ENCODE measurements around the gene WDR64. TPM values are rescaled to one million over a fixed set of nuclear protein-coding genes. Genes with fewer than 3 reads are reported as not detected.

The WDR64 gene
- 0.32 TPM in 1 of 2 replicates, not detected in the other for total RNA-seq
- long read RNA-seq, partial matches to known transcripts, result 0 of 1 reads
- long read RNA-seq, other reads (novel, unspliced or antisense), result 1 of 1 reads

DNA sequence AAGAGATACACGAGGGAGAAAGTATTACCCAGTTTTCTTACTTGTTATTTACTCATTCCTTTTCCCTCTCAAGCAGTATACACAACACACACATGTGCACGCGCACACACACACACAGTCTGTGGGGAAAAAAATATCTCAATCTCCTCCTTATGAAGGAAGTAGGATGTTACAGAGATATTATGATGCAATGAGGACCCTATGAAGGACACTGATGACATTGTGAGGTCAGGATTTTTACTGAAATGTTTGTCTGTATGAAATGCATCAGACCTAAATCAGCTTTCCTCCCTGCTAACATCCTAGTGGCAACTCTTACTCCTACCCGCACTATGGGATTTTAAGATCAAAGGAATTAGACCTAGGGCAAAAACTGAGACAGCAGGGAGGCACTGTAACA, at the start of gene WDR64:
WDR64 (plus strand) TSS at position 270 of the 400 bp plus-strand sequence. CDS start 204 bp downstream, outside the sequence.
- Mint-ChIP-seq H3K4me1 (no peaks in the 10 kb centered on the region), H3K27ac (ENCODE audit: unreplicated experiment) (no peak within 1 kb of the TSS), H3K9me3 (peaks cover 2% of the 10 kb centered on the region), H3K36me3 (ENCODE audit: low read depth) (no peaks in the 10 kb centered on the region), H3K27me3 (ENCODE audit: low read depth) (no peaks in the 10 kb centered on the region), H3K4me3 (no peak within 1 kb of the TSS)
- TF ChIP-seq CTCF (conservative IDR thresholded peaks at IDR 0.05), result no peak
- no peak for DNase-seq (ENCODE audit: low read depth, low spot score)

- no peak for DNase-seq (ENCODE audit: low read depth, low spot score)
- H3K4me3 Mint-ChIP-seq, result no peak overlapping the region
Observed at GRCh38 chr1:241603731-241604245, 48.3 kb upstream of the WDR64 start.

DNA sequence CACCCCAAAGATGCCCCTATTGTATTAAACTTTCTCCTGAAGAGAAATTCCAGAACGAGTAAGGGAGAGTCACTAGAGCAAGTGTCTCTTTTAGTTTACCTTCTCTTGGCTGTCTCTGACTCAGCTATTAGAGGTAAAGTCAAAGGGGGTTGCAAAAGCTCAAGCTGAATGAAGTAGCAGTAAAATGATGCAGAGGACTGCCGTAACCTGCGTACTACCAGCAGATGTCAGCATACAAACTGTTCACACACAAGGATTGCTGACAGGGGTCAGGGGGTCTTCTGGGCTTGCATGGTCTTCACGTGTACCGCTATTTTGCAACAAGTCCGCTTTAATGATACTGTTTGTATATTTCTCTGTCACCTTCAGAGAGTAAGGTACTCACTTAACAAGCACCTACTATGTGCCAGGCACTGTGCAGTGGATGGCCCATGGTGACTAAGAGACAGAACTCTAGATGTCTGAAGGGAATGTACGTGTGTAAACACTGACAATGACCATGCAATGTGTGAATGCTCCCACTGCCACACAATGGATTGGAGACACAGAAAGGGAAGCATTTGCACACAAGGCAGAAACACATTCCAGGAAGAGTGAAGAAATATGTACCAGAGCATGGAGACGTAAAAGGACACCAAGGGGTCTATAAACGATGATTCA, 46.8 kb upstream of the WDR64 start:
- H3K27ac Mint-ChIP-seq (ENCODE audit: unreplicated experiment), result no peak overlapping the region
- no peaks in the 10 kb centered on the region for H3K4me1 Mint-ChIP-seq
- no peaks in the 10 kb centered on the region for H3K27me3 Mint-ChIP-seq (ENCODE audit: low read depth)
- no peak overlapping the region for H3K4me3 Mint-ChIP-seq
- no peak for DNase-seq (ENCODE audit: low read depth, low spot score)
- peaks cover 3% of the 10 kb centered on the region for H3K9me3 Mint-ChIP-seq
- peaks cover 25% of the 10 kb centered on the region for H3K36me3 Mint-ChIP-seq (ENCODE audit: low read depth)
- TF ChIP-seq CTCF (conservative IDR thresholded peaks at IDR 0.05), result peak; percentile 45

More at GRCh38 chr1:241603731-241604245, 48.3 kb upstream of the WDR64 start:
- no peaks in the 10 kb centered on the region for H3K4me1 Mint-ChIP-seq
- peaks cover 3% of the 10 kb centered on the region for H3K9me3 Mint-ChIP-seq
- TF ChIP-seq CTCF (conservative IDR thresholded peaks at IDR 0.05), result no peak
- H3K27ac Mint-ChIP-seq (ENCODE audit: unreplicated experiment), result no peak overlapping the region
- H3K27me3 Mint-ChIP-seq (ENCODE audit: low read depth), result no peaks in the 10 kb centered on the region
- H3K36me3 Mint-ChIP-seq (ENCODE audit: low read depth), result peaks cover 25% of the 10 kb centered on the region

GRCh38 chr1:241606544-241606943, 45.5 kb upstream of the WDR64 start:
- H3K9me3 Mint-ChIP-seq, result peaks cover 3% of the 10 kb centered on the region
- peaks cover 19% of the 10 kb centered on the region for H3K36me3 Mint-ChIP-seq (ENCODE audit: low read depth)
- TF ChIP-seq CTCF (conservative IDR thresholded peaks at IDR 0.05), result no peak
- no peak for DNase-seq (ENCODE audit: low read depth, low spot score)
- H3K4me1 Mint-ChIP-seq, result no peaks in the 10 kb centered on the region
- no peaks in the 10 kb centered on the region for H3K27me3 Mint-ChIP-seq (ENCODE audit: low read depth)
- H3K27ac Mint-ChIP-seq (ENCODE audit: unreplicated experiment), result no peak overlapping the region
- H3K4me3 Mint-ChIP-seq, result no peak overlapping the region

DNA sequence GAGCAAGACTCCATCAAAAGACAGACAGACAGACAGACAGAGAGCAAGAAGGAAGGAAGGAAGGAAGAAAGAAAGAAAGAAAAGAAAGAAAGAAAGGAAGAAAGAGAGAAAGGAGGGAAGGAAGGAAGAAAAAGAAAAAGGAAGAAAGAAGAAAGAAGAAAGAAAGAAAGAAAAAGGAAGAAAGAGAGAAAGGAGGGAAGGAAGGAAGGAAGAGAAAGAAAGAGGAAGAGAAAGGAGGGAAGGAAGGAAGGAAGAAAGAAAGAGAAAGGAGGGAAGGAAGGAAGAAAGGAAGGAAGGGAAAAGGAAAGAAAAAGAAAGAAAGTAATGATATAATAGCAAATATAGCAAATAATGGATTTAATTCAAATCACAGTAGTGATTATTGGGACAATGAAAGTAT, 44.6 kb upstream of the WDR64 start:
- Mint-ChIP-seq H3K36me3 (ENCODE audit: low read depth) (peaks cover 12% of the 10 kb centered on the region), H3K27me3 (ENCODE audit: low read depth) (no peaks in the 10 kb centered on the region), H3K27ac (ENCODE audit: unreplicated experiment) (no peak overlapping the region), H3K4me3 (no peak overlapping the region), H3K9me3 (no peaks in the 10 kb centered on the region), H3K4me1 (no peaks in the 10 kb centered on the region)
- no peak for DNase-seq (ENCODE audit: low read depth, low spot score)
- TF ChIP-seq CTCF (conservative IDR thresholded peaks at IDR 0.05), result no peak

Data from neural crest cell (in vitro differentiated cells).